Astrocyte of the spinal cord (primary cell): ENCODE results near the gene DVL1.

Experiments used
- DNase-seq: peaks from one replicate; pipeline ENCODE4 v3.0.0; 2011; ENCODE audit warnings: low read depth, low spot score
- H3K4me3 ChIP-seq: 2 replicates; pipeline ENCODE4 v1.5.1; 2011; ENCODE audit warnings: low read depth, mild to moderate bottlenecking, low read length, moderate library complexity
- CTCF ChIP-seq: IDR thresholded peaks from 2 replicates; pipeline ENCODE4 v1.5.1; 2012; ENCODE audit warnings: low read depth, mild to moderate bottlenecking, low read length, inconsistent platforms
- in situ Hi-C: cut with HindIII; loops from 2 replicates; pipeline ENCODE4 v1.10.0; 2017; ENCODE audit warnings: low sequenced_read_pairs

DVL1 gene

GRCh38 chr1:1367315-1367714 is 18.1 kb upstream of the DVL1 start:
- DNase-seq: no peak
- H3K4me3 ChIP-seq: no peak overlapping the region
- in situ Hi-C loops: no loop called here
- TF ChIP-seq CTCF: no peak

- in situ Hi-C loops: no loop called here
- H3K4me3 ChIP-seq: no peak overlapping the region
- TF ChIP-seq CTCF: no peak
- no peak for DNase-seq
Measured at GRCh38 chr1:1366699-1367066, 17.5 kb upstream of the DVL1 start.

- in situ Hi-C loops: no loop called here
- no peak for TF ChIP-seq CTCF
- H3K4me3 ChIP-seq: no peak overlapping the region
- no peak for DNase-seq
Measured at GRCh38 chr1:1365875-1366698, 16.9 kb upstream of the DVL1 start.

- DNase-seq: no peak
- TF ChIP-seq CTCF: no peak
- H3K4me3 ChIP-seq: no peak overlapping the region
- in situ Hi-C loops: no loop called here
Measured at GRCh38 chr1:1364266-1364665, 15.0 kb upstream of the DVL1 start.

- peak; percentile 79 for DNase-seq
- in situ Hi-C loops: no loop called here
- peak; percentile 42 for TF ChIP-seq CTCF
- H3K4me3 ChIP-seq: no peak overlapping the region
Measured at GRCh38 chr1:1361982-1362423, 12.8 kb upstream of the DVL1 start.

- no peak for DNase-seq
- in situ Hi-C loops: no loop called here
- no peak overlapping the region for H3K4me3 ChIP-seq
- no peak for TF ChIP-seq CTCF
Measured at GRCh38 chr1:1361233-1361981, 12.2 kb upstream of the DVL1 start.
